Measurements from ENCODE around the gene KDM7A.

KDM7A gene

DNA sequence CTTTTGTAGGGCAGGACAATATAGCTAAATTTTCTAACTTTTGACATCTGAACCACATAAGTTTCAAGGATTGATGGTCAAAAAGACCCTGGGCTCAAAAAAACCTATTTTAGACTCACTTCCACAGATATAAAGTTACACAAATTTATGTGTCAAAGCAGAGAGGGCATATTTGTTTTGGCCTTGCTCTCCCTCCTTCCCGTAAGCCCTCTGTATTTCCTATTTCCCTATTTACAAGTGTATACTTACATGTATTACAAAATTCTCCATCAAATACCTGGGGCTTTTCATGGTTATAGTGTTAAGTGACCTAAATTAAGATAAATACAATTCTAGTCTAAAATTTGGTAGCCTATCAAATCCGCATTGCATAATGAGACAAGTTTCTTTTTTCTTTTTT lies 2.6 kb downstream of the KDM7A start:
- no peak for TF ChIP-seq TOX (CRISPR knock-in tag; IDR thresholded peaks at IDR 0.05; ENCODE audit: borderline replicate concordance)
- no peak for TF ChIP-seq ARNTL (CRISPR knock-in tag; IDR thresholded peaks at IDR 0.05; ENCODE audit: borderline replicate concordance, low read depth)
- no peak for TF ChIP-seq OSR1 (CRISPR knock-in tag; IDR thresholded peaks at IDR 0.05)
- TF ChIP-seq ZNF8 (CRISPR knock-in tag; IDR thresholded peaks at IDR 0.05), result no peak
- TF ChIP-seq, protein P1, sequence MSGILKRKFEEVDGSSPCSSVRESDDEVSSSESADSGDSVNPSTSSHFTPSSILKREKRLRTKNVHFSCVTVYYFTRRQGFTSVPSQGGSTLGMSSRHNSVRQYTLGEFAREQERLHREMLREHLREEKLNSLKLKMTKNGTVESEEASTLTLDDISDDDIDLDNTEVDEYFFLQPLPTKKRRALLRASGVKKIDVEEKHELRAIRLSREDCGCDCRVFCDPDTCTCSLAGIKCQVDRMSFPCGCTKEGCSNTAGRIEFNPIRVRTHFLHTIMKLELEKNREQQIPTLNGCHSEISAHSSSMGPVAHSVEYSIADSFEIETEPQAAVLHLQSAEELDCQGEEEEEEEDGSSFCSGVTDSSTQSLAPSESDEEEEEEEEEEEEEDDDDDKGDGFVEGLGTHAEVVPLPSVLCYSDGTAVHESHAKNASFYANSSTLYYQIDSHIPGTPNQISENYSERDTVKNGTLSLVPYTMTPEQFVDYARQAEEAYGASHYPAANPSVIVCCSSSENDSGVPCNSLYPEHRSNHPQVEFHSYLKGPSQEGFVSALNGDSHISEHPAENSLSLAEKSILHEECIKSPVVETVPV (CRISPR knock-in tag; IDR thresholded peaks at IDR 0.05), result no peak
- TF ChIP-seq, protein P2, sequence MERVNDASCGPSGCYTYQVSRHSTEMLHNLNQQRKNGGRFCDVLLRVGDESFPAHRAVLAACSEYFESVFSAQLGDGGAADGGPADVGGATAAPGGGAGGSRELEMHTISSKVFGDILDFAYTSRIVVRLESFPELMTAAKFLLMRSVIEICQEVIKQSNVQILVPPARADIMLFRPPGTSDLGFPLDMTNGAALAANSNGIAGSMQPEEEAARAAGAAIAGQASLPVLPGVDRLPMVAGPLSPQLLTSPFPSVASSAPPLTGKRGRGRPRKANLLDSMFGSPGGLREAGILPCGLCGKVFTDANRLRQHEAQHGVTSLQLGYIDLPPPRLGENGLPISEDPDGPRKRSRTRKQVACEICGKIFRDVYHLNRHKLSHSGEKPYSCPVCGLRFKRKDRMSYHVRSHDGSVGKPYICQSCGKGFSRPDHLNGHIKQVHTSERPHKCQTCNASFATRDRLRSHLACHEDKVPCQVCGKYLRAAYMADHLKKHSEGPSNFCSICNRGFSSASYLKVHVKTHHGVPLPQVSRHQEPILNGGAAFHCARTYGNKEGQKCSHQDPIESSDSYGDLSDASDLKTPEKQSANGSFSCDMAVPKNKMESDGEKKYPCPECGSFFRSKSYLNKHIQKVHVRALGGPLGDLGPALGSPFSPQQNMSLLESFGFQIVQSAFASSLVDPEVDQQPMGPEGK (CRISPR knock-in tag; IDR thresholded peaks at IDR 0.05; ENCODE audit: borderline replicate concordance), result no peak
- TF ChIP-seq ZFP30 (CRISPR knock-in tag; IDR thresholded peaks at IDR 0.05), result no peak
- TF ChIP-seq, protein P3, sequence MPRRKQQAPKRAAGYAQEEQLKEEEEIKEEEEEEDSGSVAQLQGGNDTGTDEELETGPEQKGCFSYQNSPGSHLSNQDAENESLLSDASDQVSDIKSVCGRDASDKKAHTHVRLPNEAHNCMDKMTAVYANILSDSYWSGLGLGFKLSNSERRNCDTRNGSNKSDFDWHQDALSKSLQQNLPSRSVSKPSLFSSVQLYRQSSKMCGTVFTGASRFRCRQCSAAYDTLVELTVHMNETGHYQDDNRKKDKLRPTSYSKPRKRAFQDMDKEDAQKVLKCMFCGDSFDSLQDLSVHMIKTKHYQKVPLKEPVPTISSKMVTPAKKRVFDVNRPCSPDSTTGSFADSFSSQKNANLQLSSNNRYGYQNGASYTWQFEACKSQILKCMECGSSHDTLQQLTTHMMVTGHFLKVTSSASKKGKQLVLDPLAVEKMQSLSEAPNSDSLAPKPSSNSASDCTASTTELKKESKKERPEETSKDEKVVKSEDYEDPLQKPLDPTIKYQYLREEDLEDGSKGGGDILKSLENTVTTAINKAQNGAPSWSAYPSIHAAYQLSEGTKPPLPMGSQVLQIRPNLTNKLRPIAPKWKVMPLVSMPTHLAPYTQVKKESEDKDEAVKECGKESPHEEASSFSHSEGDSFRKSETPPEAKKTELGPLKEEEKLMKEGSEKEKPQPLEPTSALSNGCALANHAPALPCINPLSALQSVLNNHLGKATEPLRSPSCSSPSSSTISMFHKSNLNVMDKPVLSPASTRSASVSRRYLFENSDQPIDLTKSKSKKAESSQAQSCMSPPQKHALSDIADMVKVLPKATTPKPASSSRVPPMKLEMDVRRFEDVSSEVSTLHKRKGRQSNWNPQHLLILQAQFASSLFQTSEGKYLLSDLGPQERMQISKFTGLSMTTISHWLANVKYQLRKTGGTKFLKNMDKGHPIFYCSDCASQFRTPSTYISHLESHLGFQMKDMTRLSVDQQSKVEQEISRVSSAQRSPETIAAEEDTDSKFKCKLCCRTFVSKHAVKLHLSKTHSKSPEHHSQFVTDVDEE (CRISPR knock-in tag; IDR thresholded peaks at IDR 0.05), result no peak
- TF ChIP-seq ZNF70 (CRISPR knock-in tag; IDR thresholded peaks at IDR 0.05), result no peak
- TF ChIP-seq ESRRG (CRISPR knock-in tag; IDR thresholded peaks at IDR 0.05), result no peak
- no peak for TF ChIP-seq SNAI2 (CRISPR knock-in tag; IDR thresholded peaks at IDR 0.05)
- no peak for ATAC-seq

DNA sequence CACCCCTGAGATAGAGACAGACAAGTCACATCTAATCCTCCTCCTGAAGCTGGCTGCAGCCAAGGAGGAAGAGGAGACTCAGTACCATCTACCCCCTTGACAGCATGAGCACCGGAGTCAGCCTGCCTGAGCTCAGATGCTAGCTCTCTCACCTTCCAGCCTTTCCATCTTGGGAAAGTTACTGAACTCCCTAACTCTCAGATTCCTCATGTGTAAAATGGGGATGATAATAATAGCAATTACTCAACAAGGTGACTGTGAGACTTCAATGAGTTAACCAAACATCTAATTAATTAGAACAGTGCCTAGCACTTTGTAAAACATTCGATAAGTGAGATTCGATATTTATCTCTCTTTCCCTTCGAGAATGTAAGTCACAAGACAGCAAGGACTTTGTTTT lies 6.4 kb downstream of the KDM7A start:
- ATAC-seq, result no peak
- TF ChIP-seq, protein P2 (CRISPR knock-in tag; IDR thresholded peaks at IDR 0.05; ENCODE audit: borderline replicate concordance), result no peak
- TF ChIP-seq ZC3H10 (CRISPR knock-in tag; IDR thresholded peaks at IDR 0.05) (no peak), PPARA (CRISPR knock-in tag; IDR thresholded peaks at IDR 0.05; ENCODE audit: borderline replicate concordance) (no peak), BACH2 (CRISPR knock-in tag; IDR thresholded peaks at IDR 0.05; ENCODE audit: borderline replicate concordance) (no peak)
- TF ChIP-seq, protein P4, sequence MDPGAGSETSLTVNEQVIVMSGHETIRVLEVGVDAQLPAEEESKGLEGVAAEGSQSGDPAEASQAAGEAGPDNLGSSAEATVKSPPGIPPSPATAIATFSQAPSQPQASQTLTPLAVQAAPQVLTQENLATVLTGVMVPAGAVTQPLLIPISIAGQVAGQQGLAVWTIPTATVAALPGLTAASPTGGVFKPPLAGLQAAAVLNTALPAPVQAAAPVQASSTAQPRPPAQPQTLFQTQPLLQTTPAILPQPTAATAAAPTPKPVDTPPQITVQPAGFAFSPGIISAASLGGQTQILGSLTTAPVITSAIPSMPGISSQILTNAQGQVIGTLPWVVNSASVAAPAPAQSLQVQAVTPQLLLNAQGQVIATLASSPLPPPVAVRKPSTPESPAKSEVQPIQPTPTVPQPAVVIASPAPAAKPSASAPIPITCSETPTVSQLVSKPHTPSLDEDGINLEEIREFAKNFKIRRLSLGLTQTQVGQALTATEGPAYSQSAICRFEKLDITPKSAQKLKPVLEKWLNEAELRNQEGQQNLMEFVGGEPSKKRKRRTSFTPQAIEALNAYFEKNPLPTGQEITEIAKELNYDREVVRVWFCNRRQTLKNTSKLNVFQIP (CRISPR knock-in tag; IDR thresholded peaks at IDR 0.05; ENCODE audit: borderline replicate concordance, low read depth), result no peak

DNA sequence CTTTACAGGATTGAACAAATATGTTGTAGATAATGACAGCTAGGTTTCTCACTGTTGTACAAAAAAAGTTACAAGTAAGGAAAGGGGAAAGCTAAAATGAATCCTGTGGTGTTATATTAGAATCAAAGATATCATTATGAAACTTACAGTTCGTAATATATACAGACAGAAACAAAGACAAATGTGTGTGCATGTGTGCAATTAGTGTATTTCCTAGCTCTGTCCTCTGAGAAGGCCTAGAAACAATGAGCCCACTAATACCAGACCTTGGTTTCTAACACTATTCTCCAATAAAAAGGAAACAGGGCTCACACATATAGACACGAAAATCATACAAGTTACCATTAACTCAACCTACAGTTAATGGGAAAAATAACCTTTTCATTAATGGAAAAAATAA lies 8.0 kb downstream of the KDM7A start:
- no peak for ATAC-seq
- TF ChIP-seq TOX (CRISPR knock-in tag; IDR thresholded peaks at IDR 0.05; ENCODE audit: borderline replicate concordance), result no peak
- TF ChIP-seq, protein P4 (CRISPR knock-in tag; IDR thresholded peaks at IDR 0.05; ENCODE audit: borderline replicate concordance, low read depth), result no peak
- TF ChIP-seq ZNF8 (CRISPR knock-in tag; IDR thresholded peaks at IDR 0.05), result no peak
- no peak for TF ChIP-seq RARB (CRISPR knock-in tag; IDR thresholded peaks at IDR 0.05)
- TF ChIP-seq ZNF70 (CRISPR knock-in tag; IDR thresholded peaks at IDR 0.05), result no peak
- TF ChIP-seq, protein P1 (CRISPR knock-in tag; IDR thresholded peaks at IDR 0.05), result no peak
- no peak for TF ChIP-seq GLIS3 (CRISPR knock-in tag; IDR thresholded peaks at IDR 0.05)
- TF ChIP-seq CSDC2 (CRISPR knock-in tag; IDR thresholded peaks at IDR 0.05), result no peak
- TF ChIP-seq PPARA (CRISPR knock-in tag; IDR thresholded peaks at IDR 0.05; ENCODE audit: borderline replicate concordance), result no peak
- TF ChIP-seq, protein P5, sequence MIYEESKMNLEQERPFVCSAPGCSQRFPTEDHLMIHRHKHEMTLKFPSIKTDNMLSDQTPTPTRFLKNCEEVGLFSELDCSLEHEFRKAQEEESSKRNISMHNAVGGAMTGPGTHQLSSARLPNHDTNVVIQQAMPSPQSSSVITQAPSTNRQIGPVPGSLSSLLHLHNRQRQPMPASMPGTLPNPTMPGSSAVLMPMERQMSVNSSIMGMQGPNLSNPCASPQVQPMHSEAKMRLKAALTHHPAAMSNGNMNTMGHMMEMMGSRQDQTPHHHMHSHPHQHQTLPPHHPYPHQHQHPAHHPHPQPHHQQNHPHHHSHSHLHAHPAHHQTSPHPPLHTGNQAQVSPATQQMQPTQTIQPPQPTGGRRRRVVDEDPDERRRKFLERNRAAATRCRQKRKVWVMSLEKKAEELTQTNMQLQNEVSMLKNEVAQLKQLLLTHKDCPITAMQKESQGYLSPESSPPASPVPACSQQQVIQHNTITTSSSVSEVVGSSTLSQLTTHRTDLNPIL (CRISPR knock-in tag; IDR thresholded peaks at IDR 0.05; ENCODE audit: low read depth), result no peak
- TF ChIP-seq ESRRG (CRISPR knock-in tag; IDR thresholded peaks at IDR 0.05), result no peak
- TF ChIP-seq ARNTL (CRISPR knock-in tag; IDR thresholded peaks at IDR 0.05; ENCODE audit: borderline replicate concordance, low read depth), result no peak
- no peak for TF ChIP-seq ISL1 (CRISPR knock-in tag; IDR thresholded peaks at IDR 0.05)
- no peak for TF ChIP-seq TCF4 (CRISPR knock-in tag; IDR thresholded peaks at IDR 0.05; ENCODE audit: borderline replicate concordance)

Data from SK-N-SH treated with all-trans-retinoic acid at 6 μM for 48 hours (cell line).